GM19455 (cell line): ENCODE measurements around the gene GNPTAB.

Source experiments
- ATAC-seq: cut with Tn5 transposase; IDR thresholded peaks from one replicate; pipeline ENCODE4 v1.9.1; 2021; ENCODE audit not compliant: unreplicated experiment

The GNPTAB gene

GRCh38 chr12:101775816-101776215 lies 54.9 kb downstream of the GNPTAB start:
- ATAC-seq: no peak

GRCh38 chr12:101773650-101774162 lies 57.1 kb downstream of the GNPTAB start:
- peak; percentile 81 for ATAC-seq

GRCh38 chr12:101772012-101772775 lies 58.6 kb downstream of the GNPTAB start:
- no peak for ATAC-seq

- no peak for ATAC-seq
Measured at GRCh38 chr12:101769865-101770264, 60.9 kb downstream of the GNPTAB start.

GRCh38 chr12:101768781-101769180 lies 62.0 kb downstream of the GNPTAB start:
- no peak for ATAC-seq

- ATAC-seq: no peak
Measured at GRCh38 chr12:101767537-101767936, 63.2 kb downstream of the GNPTAB start.

GRCh38 chr12:101764051-101764792 lies 66.5 kb downstream of the GNPTAB start:
- no peak for ATAC-seq

- ATAC-seq: no peak
Measured at GRCh38 chr12:101763246-101763931, 67.4 kb downstream of the GNPTAB start.

- ATAC-seq: no peak
Measured at GRCh38 chr12:101761781-101762180, 69.0 kb downstream of the GNPTAB start.

- ATAC-seq: no peak
Measured at GRCh38 chr12:101761350-101761749, 69.4 kb downstream of the GNPTAB start.

- no peak for ATAC-seq
Measured at GRCh38 chr12:101759396-101760047, 71.2 kb downstream of the GNPTAB start.

- no peak for ATAC-seq
Measured at GRCh38 chr12:101750152-101750551, 80.6 kb downstream of the GNPTAB start.

GRCh38 chr12:101749657-101750056 lies 81.1 kb downstream of the GNPTAB start:
- ATAC-seq: no peak

- no peak for ATAC-seq
Measured at GRCh38 chr12:101748907-101749306, 81.9 kb downstream of the GNPTAB start.

GRCh38 chr12:101747697-101748096 lies 83.1 kb downstream of the GNPTAB start:
- ATAC-seq: no peak

- ATAC-seq: no peak
Measured at GRCh38 chr12:101746661-101747060, 84.1 kb downstream of the GNPTAB start.

- no peak for ATAC-seq
Measured at GRCh38 chr12:101746196-101746595, 84.6 kb downstream of the GNPTAB start.

- ATAC-seq: no peak
Measured at GRCh38 chr12:101745481-101745880, 85.3 kb downstream of the GNPTAB start.

GRCh38 chr12:101743724-101744472 lies 86.9 kb downstream of the GNPTAB start:
- ATAC-seq: peak; percentile 93

GRCh38 chr12:101743242-101743641 lies 87.5 kb downstream of the GNPTAB start:
- no peak for ATAC-seq
